Activated CD4-positive, alpha-beta T cell treated with anti-CD3 and anti-CD28 coated beads for 4 hours (primary cell): Measurements from ENCODE around the gene ENOSF1.
"Not testable (repeated sequence)": the region's sequence is repeated elsewhere in the genome, so short reads cannot be mapped to it uniquely, and the experiment has no call there.

Source experiments
- DNase-seq, 2 donors: peaks; one replicate each; pipeline ENCODE4 v3.0.0-alpha.2; 2020

The ENOSF1 gene

GRCh38 chr18:703213-703967 lies 9.0 kb downstream of the ENOSF1 start:
- no peak for DNase-seq

- no peak for DNase-seq
Measured at GRCh38 chr18:697800-698199, 14.6 kb downstream of the ENOSF1 start.

GRCh38 chr18:697012-697411 lies 15.4 kb downstream of the ENOSF1 start:
- no peak for DNase-seq

GRCh38 chr18:693466-694187 lies 18.8 kb downstream of the ENOSF1 start:
- DNase-seq = no peak

GRCh38 chr18:692824-693223 lies 19.6 kb downstream of the ENOSF1 start:
- DNase-seq = no peak

- no peak for DNase-seq
Measured at GRCh38 chr18:688323-688722, 24.1 kb downstream of the ENOSF1 start.

- DNase-seq = no peak
Measured at GRCh38 chr18:686339-687111, 25.9 kb downstream of the ENOSF1 start.

- no peak for DNase-seq
Measured at GRCh38 chr18:685438-685837, 27.0 kb downstream of the ENOSF1 start.

GRCh38 chr18:683531-683930 lies 28.9 kb downstream of the ENOSF1 start:
- no peak for DNase-seq

- DNase-seq = no peak
Measured at GRCh38 chr18:682833-683232, 29.6 kb downstream of the ENOSF1 start.

- not testable (repeated sequence) for DNase-seq
Measured at GRCh38 chr18:682416-682815, 30.0 kb downstream of the ENOSF1 start.

GRCh38 chr18:681985-682384 lies 30.4 kb downstream of the ENOSF1 start:
- peak; percentile 9 to 29 for DNase-seq

GRCh38 chr18:680392-680791 lies 32.0 kb downstream of the ENOSF1 start:
- DNase-seq = no peak

- no peak for DNase-seq
Measured at GRCh38 chr18:679516-679915, 32.9 kb downstream of the ENOSF1 start.

- DNase-seq = no peak
Measured at GRCh38 chr18:678482-679182, 33.8 kb downstream of the ENOSF1 start.

- no peak for DNase-seq
Measured at GRCh38 chr18:677951-678381, 34.5 kb downstream of the ENOSF1 start.

GRCh38 chr18:677145-677544 lies 35.3 kb downstream of the ENOSF1 start:
- no peak for DNase-seq

GRCh38 chr18:676736-677135 lies 35.7 kb downstream of the ENOSF1 start:
- DNase-seq = no peak

- no peak for DNase-seq
Measured at GRCh38 chr18:676069-676468, 36.4 kb downstream of the ENOSF1 start.

GRCh38 chr18:675307-675706 lies 37.1 kb downstream of the ENOSF1 start:
- DNase-seq = no peak

- DNase-seq = no peak
Measured at GRCh38 chr18:673769-674168, 38.7 kb downstream of the ENOSF1 start.

- no peak for DNase-seq
Measured at GRCh38 chr18:673317-673716, 39.1 kb downstream of the ENOSF1 start.

- DNase-seq = no peak
Measured at GRCh38 chr18:671405-671804, 41.0 kb downstream of the ENOSF1 start.
